ENCODE data around the gene ERC2. TPM values are rescaled to one million over a fixed set of nuclear protein-coding genes. Genes with fewer than 3 reads are reported as not detected.

ERC2 gene
- total and polyA plus RNA-seq, 7 donors = 0.52 to 5.7 (median 1.2) TPM; not detected in 2

DNA sequence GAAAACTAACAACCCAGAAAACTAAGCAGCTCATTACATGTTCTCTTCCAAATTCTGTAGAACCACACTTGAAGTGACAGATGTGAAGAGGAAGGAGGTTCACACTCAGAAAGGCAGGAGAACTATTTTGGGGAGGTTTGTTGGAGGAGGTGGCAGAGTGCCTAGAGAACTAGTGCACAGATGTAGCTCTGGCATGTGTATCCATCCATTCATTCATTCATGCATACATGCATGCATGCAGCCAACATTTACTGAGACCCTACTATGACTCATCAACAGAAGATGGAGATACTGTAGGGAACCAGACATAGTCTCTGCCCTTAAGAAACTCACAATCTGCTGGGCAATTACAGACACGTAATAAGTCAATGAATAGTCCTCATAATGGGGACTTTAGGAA, 116.7 kb downstream of the ERC2 start:
- intact Hi-C loops (cut with DNase I) = no loop called here
- WGBS, 2 donors = 64 to 69% methylated on average over 1 of the region's 1 CpG
- Histone ChIP-seq H3K9me3 (no peaks in the 10 kb centered on the region), H3K4me3 (no peak overlapping the region), H3K27me3 (no peaks in the 10 kb centered on the region), H3K4me1 (no peaks in the 10 kb centered on the region), H3K36me3 (no peaks in the 10 kb centered on the region), H3K27ac (no peak overlapping the region)
- no peak for DNase-seq
- TF ChIP-seq POLR2A (IDR thresholded peaks at IDR 0.05) (no peak), EP300 (IDR thresholded peaks at IDR 0.05) (no peak)

DNA sequence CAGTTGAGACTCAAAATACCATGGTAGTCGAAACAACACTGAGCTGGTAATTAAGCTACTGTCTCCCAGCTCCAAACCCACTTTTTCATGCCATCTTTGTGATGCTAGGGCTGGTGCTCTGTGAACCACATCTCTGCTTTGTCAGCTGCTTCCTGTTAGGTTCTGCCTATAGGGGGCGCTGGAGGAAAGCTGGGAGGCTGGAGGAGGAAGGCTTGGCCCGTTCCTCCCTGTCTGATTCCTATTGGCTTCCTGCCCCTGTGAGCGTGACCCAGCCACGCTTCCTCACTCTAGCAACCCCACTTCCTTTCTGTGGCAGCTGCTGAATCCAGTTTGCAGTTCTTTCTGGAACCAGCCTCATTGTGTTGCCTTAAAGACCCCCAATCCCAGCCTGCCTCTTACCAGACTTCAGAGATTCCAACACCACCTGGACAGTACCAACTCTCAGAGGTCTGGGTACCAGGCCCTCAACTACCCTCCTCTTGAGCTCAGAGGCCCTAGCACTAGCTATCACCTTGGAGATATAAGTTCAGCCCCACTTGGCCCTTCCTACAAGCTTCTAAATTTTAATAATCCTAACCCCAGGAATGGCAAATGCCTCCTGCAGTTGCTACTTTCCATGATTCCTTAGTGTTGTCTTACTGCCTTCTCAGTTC, 120.9 kb downstream of the ERC2 start:
- intact Hi-C loops (cut with DNase I) = no loop called here
- TF ChIP-seq POLR2AphosphoS5 (IDR thresholded peaks at IDR 0.05) (no peak), POLR2A (IDR thresholded peaks at IDR 0.05) (no peak), EP300 (IDR thresholded peaks at IDR 0.05) (no peak)
- TF ChIP-seq, protein P1, sequence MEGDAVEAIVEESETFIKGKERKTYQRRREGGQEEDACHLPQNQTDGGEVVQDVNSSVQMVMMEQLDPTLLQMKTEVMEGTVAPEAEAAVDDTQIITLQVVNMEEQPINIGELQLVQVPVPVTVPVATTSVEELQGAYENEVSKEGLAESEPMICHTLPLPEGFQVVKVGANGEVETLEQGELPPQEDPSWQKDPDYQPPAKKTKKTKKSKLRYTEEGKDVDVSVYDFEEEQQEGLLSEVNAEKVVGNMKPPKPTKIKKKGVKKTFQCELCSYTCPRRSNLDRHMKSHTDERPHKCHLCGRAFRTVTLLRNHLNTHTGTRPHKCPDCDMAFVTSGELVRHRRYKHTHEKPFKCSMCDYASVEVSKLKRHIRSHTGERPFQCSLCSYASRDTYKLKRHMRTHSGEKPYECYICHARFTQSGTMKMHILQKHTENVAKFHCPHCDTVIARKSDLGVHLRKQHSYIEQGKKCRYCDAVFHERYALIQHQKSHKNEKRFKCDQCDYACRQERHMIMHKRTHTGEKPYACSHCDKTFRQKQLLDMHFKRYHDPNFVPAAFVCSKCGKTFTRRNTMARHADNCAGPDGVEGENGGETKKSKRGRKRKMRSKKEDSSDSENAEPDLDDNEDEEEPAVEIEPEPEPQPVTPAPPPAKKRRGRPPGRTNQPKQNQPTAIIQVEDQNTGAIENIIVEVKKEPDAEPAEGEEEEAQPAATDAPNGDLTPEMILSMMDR (IDR thresholded peaks at IDR 0.05) = no peak
- no peak overlapping the region for H3K4me3 ChIP-seq
- no peaks in the 10 kb centered on the region for H3K27me3 ChIP-seq
- H3K4me1 ChIP-seq = no peaks in the 10 kb centered on the region
- DNase-seq = no peak
- H3K9me3 ChIP-seq = no peaks in the 10 kb centered on the region
- H3K27ac ChIP-seq = no peak overlapping the region
- H3K36me3 ChIP-seq = no peaks in the 10 kb centered on the region
- 35 to 41% methylated on average over 5 of the region's 5 CpGs for WGBS, 2 donors

DNA sequence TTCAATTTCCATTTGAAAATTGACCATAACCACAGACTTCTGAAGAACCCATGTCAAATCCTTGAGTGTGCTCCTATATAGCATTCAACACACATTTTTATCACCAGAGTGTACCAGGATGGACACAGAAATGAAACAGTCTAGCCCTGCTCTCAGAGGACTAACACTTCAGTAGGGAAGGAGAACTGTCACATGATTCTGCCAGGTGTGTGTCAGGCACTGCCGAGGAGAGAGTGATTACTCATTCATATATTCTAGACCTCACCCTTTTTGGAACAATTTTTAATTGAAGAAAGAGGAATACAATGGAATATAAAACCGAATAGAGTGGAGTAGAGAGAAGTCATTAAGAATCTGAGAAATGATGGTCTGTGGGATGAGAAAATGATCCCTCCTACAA, 125.8 kb downstream of the ERC2 start:
- no peak for TF ChIP-seq POLR2A (IDR thresholded peaks at IDR 0.05)
- TF ChIP-seq, protein P1 (IDR thresholded peaks at IDR 0.05) = no peak
- no peak for TF ChIP-seq POLR2AphosphoS5 (IDR thresholded peaks at IDR 0.05)
- TF ChIP-seq EP300 (IDR thresholded peaks at IDR 0.05) = no peak
- no peak for DNase-seq
- Histone ChIP-seq H3K4me3 (no peak overlapping the region), H3K9me3 (no peaks in the 10 kb centered on the region), H3K4me1 (no peaks in the 10 kb centered on the region), H3K36me3 (no peaks in the 10 kb centered on the region), H3K27me3 (no peaks in the 10 kb centered on the region), H3K27ac (no peak overlapping the region)
- intact Hi-C loops (cut with DNase I) = no loop called here
- 11 to 41% methylated on average over 2 of the region's 2 CpGs for WGBS, 2 donors

DNA sequence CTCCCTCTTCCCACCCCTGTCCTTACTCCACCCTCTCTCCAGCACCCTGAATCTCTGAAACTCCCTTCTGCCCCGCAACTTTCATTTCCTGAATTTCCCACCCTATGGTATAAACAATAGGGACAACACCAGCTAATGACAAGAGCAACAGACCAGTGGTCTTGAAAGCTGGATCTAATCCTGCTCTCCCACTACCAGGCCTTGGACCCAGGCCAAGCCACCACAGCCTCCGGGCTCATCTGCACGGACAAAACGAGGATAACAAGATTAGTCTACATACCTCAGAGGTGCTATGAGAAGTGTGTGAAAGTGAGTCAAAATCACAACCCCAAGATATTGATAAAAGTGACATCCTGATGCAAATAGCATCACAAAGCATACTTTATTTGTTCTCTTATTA, 128.6 kb downstream of the ERC2 start:
- no peak overlapping the region for H3K27ac ChIP-seq
- TF ChIP-seq POLR2A (IDR thresholded peaks at IDR 0.05) (no peak), EP300 (IDR thresholded peaks at IDR 0.05) (no peak), POLR2AphosphoS5 (IDR thresholded peaks at IDR 0.05) (no peak)
- TF ChIP-seq, protein P1 (IDR thresholded peaks at IDR 0.05) = no peak
- DNase-seq = no peak
- H3K9me3 ChIP-seq = no peaks in the 10 kb centered on the region
- intact Hi-C loops (cut with DNase I) = no loop called here
- no peak overlapping the region for H3K4me3 ChIP-seq
- no peaks in the 10 kb centered on the region for H3K36me3 ChIP-seq
- no peaks in the 10 kb centered on the region for H3K27me3 ChIP-seq
- no peaks in the 10 kb centered on the region for H3K4me1 ChIP-seq
- 42 to 58% methylated on average over 4 of the region's 4 CpGs for WGBS, 2 donors

DNA sequence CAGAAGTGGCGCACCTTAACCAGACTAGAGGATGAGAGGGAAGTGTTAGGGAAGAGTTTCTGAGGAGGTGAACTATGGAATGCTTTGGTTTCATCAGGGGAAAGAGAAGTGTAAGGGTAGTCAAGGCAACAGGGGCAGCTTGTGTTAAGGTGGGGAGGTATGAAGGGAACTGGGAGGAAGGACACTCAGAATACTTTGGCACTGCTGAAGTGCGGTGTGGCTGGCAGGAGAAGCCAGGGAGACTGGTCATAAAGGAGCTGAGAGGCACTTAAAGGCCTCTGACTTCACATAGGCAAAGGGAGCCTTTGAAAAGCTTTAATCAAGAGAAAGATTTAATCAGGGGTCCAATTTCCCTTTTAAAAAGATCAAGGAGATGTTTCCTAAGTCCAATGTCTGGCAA, 129.0 kb downstream of the ERC2 start:
- Histone ChIP-seq H3K36me3 (no peaks in the 10 kb centered on the region), H3K4me3 (no peak overlapping the region), H3K4me1 (no peaks in the 10 kb centered on the region), H3K27me3 (no peaks in the 10 kb centered on the region), H3K9me3 (no peaks in the 10 kb centered on the region), H3K27ac (no peak overlapping the region)
- no peak for TF ChIP-seq POLR2AphosphoS5 (IDR thresholded peaks at IDR 0.05)
- TF ChIP-seq, protein P1 (IDR thresholded peaks at IDR 0.05) = no peak
- no peak for TF ChIP-seq EP300 (IDR thresholded peaks at IDR 0.05)
- no peak for TF ChIP-seq POLR2A (IDR thresholded peaks at IDR 0.05)
- WGBS, 2 donors = 64 to 83% methylated on average over 2 of the region's 2 CpGs
- intact Hi-C loops (cut with DNase I) = no loop called here
- no peak for DNase-seq
